GM12892 (cell line): ENCODE results near the gene CST11.

Experiments used
- POLR2A ChIP-seq: IDR thresholded peaks from 2 replicates; pipeline ENCODE4 v1.6.1; 2011; ENCODE audit warnings: low read depth, low read length, control low read depth
- POLR2AphosphoS5 ChIP-seq: IDR thresholded peaks from 2 replicates; pipeline ENCODE4 v1.6.1; 2011; ENCODE audit warnings: low read depth, low read length, control low read depth
- TAF1 ChIP-seq: IDR thresholded peaks from 2 replicates; pipeline ENCODE4 v1.6.1; 2011; ENCODE audit warnings: low read depth, mild to moderate bottlenecking, control low read depth, low read length, borderline replicate concordance

DNA sequence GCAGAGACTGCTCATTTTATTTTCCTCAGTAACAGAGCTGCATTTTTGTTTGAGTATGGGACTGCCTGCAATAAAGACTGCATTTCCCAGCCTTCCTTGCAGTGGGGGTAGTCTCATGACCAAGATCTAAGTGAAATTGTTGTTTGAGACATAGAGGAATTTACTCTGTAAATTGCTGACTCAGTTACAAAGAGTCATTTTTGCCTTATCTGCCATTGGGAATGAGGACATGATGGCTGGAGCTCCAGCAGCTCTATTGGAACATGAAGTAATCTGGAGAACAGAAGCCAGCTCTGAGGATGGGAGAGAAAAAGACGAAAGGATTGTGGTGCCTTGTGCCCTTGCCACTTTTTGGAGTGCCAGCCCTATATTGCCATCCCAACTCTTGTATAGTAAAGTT, 2.1 kb upstream of the CST11 start:
- TF ChIP-seq TAF1 (no peak), POLR2A (no peak), POLR2AphosphoS5 (no peak)
